Sciatic nerve (tissue), 2 donors: ENCODE results near the gene SNX3. TPM values are rescaled to one million over a fixed set of nuclear protein-coding genes. Genes with fewer than 3 reads are reported as not detected.
"Not testable (repeated sequence)": the region's sequence is repeated elsewhere in the genome, so short reads cannot be mapped to it uniquely, and the experiment has no call there.

Experiments
- ATAC-seq: fragments of 200-7000 bp; cut with Tn5 transposase; one replicate; pipeline ENCODE4 v1.9.1; 2020; ENCODE audit warnings: mild to moderate bottlenecking, moderate library complexity
- DNase-seq: peaks from one replicate; pipeline ENCODE4 v3.0.0-alpha.2; 2020; ENCODE audit warnings: low spot score
- intact Hi-C: fragments of 100-400 bp; cut with DNase I; formaldehyde crosslinking; loops from one replicate; pipeline ENCODE4 v1.14.2; 2022
- total RNA-seq: library from RNA; stranded (reverse); fragmentation: NEBNext Ultra II Directional; extraction: Animal tissue kit (Norgen Biotek cat#: 25700); gene quantifications from one replicate; pipeline ENCODE4 v1.2.1, GENCODE V29; 2021
- donor health status: DM: no; HTN: no; CAD: no.
- donor health status: DM: no; HTN: no; CAD: no.

The SNX3 gene
- total RNA-seq, 1 donor from 2014 or later = 145 TPM

- DNase-seq, ATAC-seq, intact Hi-C loops: not testable (repeated sequence)
Measured at GRCh38 chr6:108269955-108270354, 9.1 kb upstream of the SNX3 start.

GRCh38 chr6:108268845-108269244 lies 8.0 kb upstream of the SNX3 start:
- intact Hi-C loops = no loop called here
- ATAC-seq (no peak), DNase-seq (no peak)

- ATAC-seq (no peak), DNase-seq (no peak)
- intact Hi-C loops = no loop called here
Measured at GRCh38 chr6:108263371-108263770, 2.5 kb upstream of the SNX3 start.

- ATAC-seq (peak; percentile 44), DNase-seq (peak; percentile 58)
- intact Hi-C loops = no loop called here
Measured at GRCh38 chr6:108260126-108260808, 573 bp downstream of the SNX3 start.

GRCh38 chr6:108254433-108255410 lies 6.1 kb downstream of the SNX3 start:
- no peak for DNase-seq
- ATAC-seq = no peak
- intact Hi-C loops = no loop called here

GRCh38 chr6:108253241-108253640 lies 7.6 kb downstream of the SNX3 start:
- intact Hi-C loops = no loop called here
- DNase-seq = no peak
- ATAC-seq = no peak

GRCh38 chr6:108252055-108252454 lies 8.8 kb downstream of the SNX3 start:
- DNase-seq (no peak), ATAC-seq (no peak)
- intact Hi-C loops = no loop called here

- ATAC-seq (no peak), DNase-seq (no peak)
- intact Hi-C loops = no loop called here
Measured at GRCh38 chr6:108251252-108251651, 9.6 kb downstream of the SNX3 start.

- ATAC-seq = no peak
Measured at GRCh38 chr6:108250240-108250866, 10.5 kb downstream of the SNX3 start.

GRCh38 chr6:108247965-108248536 lies 12.8 kb downstream of the SNX3 start:
- ATAC-seq (no peak), DNase-seq (no peak)
- intact Hi-C loops = no loop called here

More at GRCh38 chr6:108250240-108250866, 10.5 kb downstream of the SNX3 start:
- DNase-seq = no peak
- intact Hi-C loops = no loop called here

- ATAC-seq, DNase-seq, intact Hi-C loops: not testable (repeated sequence)
Measured at GRCh38 chr6:108245095-108245494, 15.7 kb downstream of the SNX3 start.

- intact Hi-C loops = no loop called here
- DNase-seq (no peak), ATAC-seq (no peak)
Measured at GRCh38 chr6:108243836-108244235, 17.0 kb downstream of the SNX3 start.

- ATAC-seq (no peak), DNase-seq (no peak)
- intact Hi-C loops = no loop called here
Measured at GRCh38 chr6:108242721-108243120, 18.1 kb downstream of the SNX3 start.

- DNase-seq (no peak), ATAC-seq (no peak)
- intact Hi-C loops = no loop called here
Measured at GRCh38 chr6:108242259-108242658, 18.6 kb downstream of the SNX3 start.

GRCh38 chr6:108238322-108238721 lies 22.5 kb downstream of the SNX3 start:
- DNase-seq = no peak
- no peak for ATAC-seq
- intact Hi-C loops = no loop called here

- no peak for ATAC-seq
- intact Hi-C loops = no loop called here
- no peak for DNase-seq
Measured at GRCh38 chr6:108236791-108237190, 24.0 kb downstream of the SNX3 start.

- no peak for ATAC-seq
- intact Hi-C loops = no loop called here
- no peak for DNase-seq
Measured at GRCh38 chr6:108235127-108235526, 25.7 kb downstream of the SNX3 start.

- ATAC-seq = no peak
- intact Hi-C loops = no loop called here
- DNase-seq = no peak
Measured at GRCh38 chr6:108228416-108228815, 32.4 kb downstream of the SNX3 start.

GRCh38 chr6:108227290-108227689 lies 33.5 kb downstream of the SNX3 start:
- ATAC-seq (no peak), DNase-seq (no peak)
- intact Hi-C loops = no loop called here
